Tibial nerve (tissue), 4 donors: Measurements from ENCODE around the gene PI4K2B. TPM values are rescaled to one million over a fixed set of nuclear protein-coding genes. Genes with fewer than 3 reads are reported as not detected.

ENCODE experiments used
- DNase-seq, 2 donors: peaks; one replicate each; pipeline ENCODE4 v3.0.0-alpha.2; 2019; ENCODE audit warnings: low spot score in 2 of 2
- H3K27ac ChIP-seq, 4 donors: fragments of 200-600 bp; sonication (generic) in 3 of 4; one replicate each; pipeline ENCODE4 v1.5.1; 2017 to 2019; ENCODE audit warnings: mild to moderate bottlenecking in 1 of 4
- H3K27me3 ChIP-seq, 2 donors: fragments of 200-600 bp; sonication (generic) in 1 of 2; one replicate each; pipeline versions ENCODE4 v1.5.1 to v1.6.0; 2017 to 2019
- H3K36me3 ChIP-seq, 3 donors: fragments of 200-600 bp; sonication (generic); one replicate each; pipeline ENCODE4 v1.5.1; 2018 to 2019
- H3K4me1 ChIP-seq, 4 donors: fragments of 200-600 bp; sonication (generic) in 3 of 4; one replicate each; pipeline ENCODE4 v1.5.1; 2017 to 2019
- H3K4me3 ChIP-seq, 4 donors: fragments of 200-600 bp; sonication (generic) in 3 of 4; one replicate each; pipeline ENCODE4 v1.5.1; 2017 to 2019; ENCODE audit warnings: mild to moderate bottlenecking in 1 of 4, moderate library complexity in 1 of 4
- H3K9me3 ChIP-seq, 4 donors: fragments of 200-600 bp; sonication (generic) in 3 of 4; one replicate each; pipeline ENCODE4 v1.5.1; 2017 to 2019
- EP300 ChIP-seq, 2 donors: sonication (generic); formaldehyde crosslinking; IDR thresholded peaks; one replicate each; pipeline ENCODE4 v1.6.1; 2017; ENCODE audit warnings: antibody characterized with exemption in 2 of 2, mild to moderate bottlenecking in 1 of 2
- POLR2A ChIP-seq, 2 donors: fragments of 450-650 bp; IDR thresholded peaks; one replicate each; pipeline ENCODE4 v1.6.1; 2017; ENCODE audit warnings: antibody characterized with exemption in 2 of 2, mild to moderate bottlenecking in 2 of 2, moderate library complexity in 2 of 2
- WGBS, 2 donors: methylation state at CpG; one replicate each; pipeline ENCODE4 v1.1.5; 2018; 5-methylcytosine and 5-hydroxymethylcytosine counted together
- total RNA-seq, 4 donors: library from RNA; depleted of rRNA; stranded (reverse); fragments of >200 nt; gene quantifications; one replicate each; pipeline ENCODE4 v1.1.0, GENCODE V29; 2016
- TF ChIP-seq, protein P1 (sequence below), 5 experiments: fragments of 200-600 bp in 3 of 5; fragments of 450-650 bp in 2 of 5; sonication (generic) in 3 of 5; IDR thresholded peaks; one replicate each; pipeline ENCODE4 v1.5.1; 2016 to 2019; ENCODE audit warnings: antibody characterized with exemption in 5 of 5, mild to moderate bottlenecking in 3 of 5, moderate library complexity in 2 of 5

PI4K2B gene
- 10 to 100 TPM; 11.1 to 22.8 (median 14.6) TPM for total RNA-seq

DNA sequence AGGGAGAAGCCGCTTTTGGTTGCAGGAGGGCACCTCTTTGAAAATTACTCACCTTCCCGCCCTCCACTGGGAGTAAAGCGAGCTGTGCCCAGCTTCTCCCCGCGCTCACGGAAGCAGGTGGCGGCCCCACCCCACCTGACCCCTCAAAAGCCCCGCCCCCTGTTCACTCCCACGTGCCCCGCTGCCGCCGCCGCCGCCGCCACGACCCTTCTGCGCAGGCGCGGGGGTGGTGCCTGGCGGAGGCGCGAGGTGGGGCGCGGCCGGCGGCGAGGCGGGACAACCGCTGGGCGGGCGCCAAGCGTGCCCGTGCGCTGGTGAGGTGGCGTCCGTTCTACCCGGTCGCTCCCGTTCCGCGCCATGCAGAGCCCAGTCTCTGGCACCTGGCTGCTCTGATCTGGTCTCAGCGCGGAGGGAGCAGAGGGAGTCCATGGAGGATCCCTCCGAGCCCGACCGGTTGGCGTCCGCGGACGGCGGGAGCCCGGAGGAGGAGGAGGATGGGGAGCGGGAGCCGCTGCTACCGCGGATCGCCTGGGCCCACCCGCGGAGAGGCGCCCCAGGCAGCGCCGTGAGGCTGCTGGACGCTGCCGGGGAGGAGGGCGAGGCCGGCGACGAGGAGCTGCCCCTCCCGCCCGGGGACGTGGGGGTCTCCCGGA lies at the start of gene PI4K2B:
Gene PI4K2B, plus strand, starts transcription at position 297 of the 653 bp plus-strand sequence. Its CDS starts 131 bp downstream, at position 428.
- 1 to 4% methylated on average over 8 to 25 of the region's 72 CpGs for WGBS, 2 donors
- TF ChIP-seq, protein P1, sequence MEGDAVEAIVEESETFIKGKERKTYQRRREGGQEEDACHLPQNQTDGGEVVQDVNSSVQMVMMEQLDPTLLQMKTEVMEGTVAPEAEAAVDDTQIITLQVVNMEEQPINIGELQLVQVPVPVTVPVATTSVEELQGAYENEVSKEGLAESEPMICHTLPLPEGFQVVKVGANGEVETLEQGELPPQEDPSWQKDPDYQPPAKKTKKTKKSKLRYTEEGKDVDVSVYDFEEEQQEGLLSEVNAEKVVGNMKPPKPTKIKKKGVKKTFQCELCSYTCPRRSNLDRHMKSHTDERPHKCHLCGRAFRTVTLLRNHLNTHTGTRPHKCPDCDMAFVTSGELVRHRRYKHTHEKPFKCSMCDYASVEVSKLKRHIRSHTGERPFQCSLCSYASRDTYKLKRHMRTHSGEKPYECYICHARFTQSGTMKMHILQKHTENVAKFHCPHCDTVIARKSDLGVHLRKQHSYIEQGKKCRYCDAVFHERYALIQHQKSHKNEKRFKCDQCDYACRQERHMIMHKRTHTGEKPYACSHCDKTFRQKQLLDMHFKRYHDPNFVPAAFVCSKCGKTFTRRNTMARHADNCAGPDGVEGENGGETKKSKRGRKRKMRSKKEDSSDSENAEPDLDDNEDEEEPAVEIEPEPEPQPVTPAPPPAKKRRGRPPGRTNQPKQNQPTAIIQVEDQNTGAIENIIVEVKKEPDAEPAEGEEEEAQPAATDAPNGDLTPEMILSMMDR (IDR thresholded peaks at IDR 0.05) = peak in 2 of 5 experiments; percentile 18 to 45
- TF ChIP-seq POLR2A (IDR thresholded peaks at IDR 0.05) (peak; percentile 72 to 79), EP300 (IDR thresholded peaks at IDR 0.05) (peak in 1 of 2 donors; percentile 80)

DNA sequence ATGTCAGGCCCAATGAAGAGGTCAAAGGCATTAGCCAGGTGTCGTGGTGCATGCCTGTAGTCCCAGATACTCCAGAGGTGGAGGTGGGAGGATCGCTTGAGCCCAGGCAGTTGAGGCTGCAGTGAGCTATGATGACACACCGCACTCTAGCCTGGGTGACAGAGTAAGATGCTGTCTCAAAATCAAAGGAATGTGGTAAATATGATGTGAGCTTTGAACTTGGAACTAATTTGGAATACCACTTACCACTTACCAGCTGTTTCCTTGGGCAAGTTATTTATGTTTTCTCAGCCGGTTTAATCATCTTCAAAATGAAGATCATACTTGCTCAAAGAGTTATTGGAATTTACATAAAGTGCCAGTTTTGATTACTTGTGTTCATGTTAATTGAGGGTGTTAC lies 49.8 kb upstream of the PI4K2B start:
- Histone ChIP-seq H3K4me1 (no peaks in the 10 kb centered on the region), H3K9me3 (no peaks in the 10 kb centered on the region), H3K36me3 (no peaks in the 10 kb centered on the region), H3K4me3 (no peak overlapping the region), H3K27ac (no peak overlapping the region), H3K27me3 (no peaks in the 10 kb centered on the region)
- DNase-seq = no peak
- 86 to 92% methylated on average over 4 of the region's 4 CpGs for WGBS, 2 donors
- no peak for TF ChIP-seq EP300 (IDR thresholded peaks at IDR 0.05)

More for the DNA sequence above, at the start of gene PI4K2B:
- peaks cover 0 to 16% (median 6%) of the 10 kb centered on the region in 4 donors for H3K4me1 ChIP-seq
- peaks cover 0 to 39% (median 7%) of the 10 kb centered on the region in 4 donors for H3K9me3 ChIP-seq
- H3K27ac ChIP-seq = peak within 1 kb of the TSS; percentile 75 to 99 (median 97)
- no peaks in the 10 kb centered on the region for H3K27me3 ChIP-seq
- H3K36me3 ChIP-seq = no peaks in the 10 kb centered on the region
- peak within 1 kb of the TSS; percentile 87 to 99 (median 96) for H3K4me3 ChIP-seq
- peak; percentile 72 to 76 for DNase-seq

DNA sequence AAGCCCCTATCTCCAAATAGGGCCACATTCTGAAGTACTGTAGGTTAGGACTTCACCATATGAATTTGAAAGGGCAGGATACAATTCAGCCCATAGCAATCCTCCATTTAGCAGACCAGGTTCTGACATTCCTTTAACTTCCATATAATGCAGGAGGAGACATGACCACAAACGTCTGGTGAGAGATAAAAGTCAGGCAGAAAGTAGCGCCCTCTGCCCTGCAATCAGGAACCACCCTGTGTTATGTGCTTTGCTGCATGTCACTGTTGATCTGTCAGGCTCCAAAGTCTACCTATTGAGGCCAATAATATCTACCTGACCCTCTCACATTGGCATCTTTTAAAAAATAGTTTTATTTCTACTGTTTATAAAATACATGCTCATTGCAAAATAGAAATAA lies 43.4 kb upstream of the PI4K2B start:
- 55 to 60% methylated on average over 2 of the region's 2 CpGs for WGBS, 2 donors
- no peaks in the 10 kb centered on the region for H3K27me3 ChIP-seq
- no peak for DNase-seq

DNA sequence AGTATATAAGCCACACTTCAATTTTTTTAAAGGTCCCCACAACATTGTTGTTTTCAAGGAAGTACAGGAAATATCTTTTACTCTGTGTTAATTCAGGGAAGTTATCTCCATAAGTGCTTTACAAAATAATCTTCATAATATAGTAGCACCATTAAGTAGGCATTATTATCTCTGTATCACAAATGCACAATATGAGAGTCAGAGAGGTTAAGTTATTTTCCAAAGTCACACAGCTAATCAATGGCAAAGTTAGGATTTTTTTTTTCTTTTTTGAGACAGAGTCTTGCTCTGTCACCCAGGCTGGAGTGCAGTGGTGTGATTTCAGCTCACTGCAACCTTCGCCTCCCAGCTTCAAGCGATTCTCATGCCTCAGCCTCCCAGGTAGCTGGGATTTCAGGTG lies 35.1 kb upstream of the PI4K2B start:
- Histone ChIP-seq H3K27ac (no peak overlapping the region), H3K27me3 (no peaks in the 10 kb centered on the region), H3K4me3 (no peak overlapping the region), H3K36me3 (peaks cover 0 to 28% (median 0%) of the 10 kb centered on the region in 3 donors), H3K4me1 (no peaks in the 10 kb centered on the region), H3K9me3 (no peaks in the 10 kb centered on the region)
- no peak for DNase-seq
- WGBS, 2 donors = 96 to 100% methylated on average over 2 of the region's 2 CpGs
- TF ChIP-seq POLR2A (IDR thresholded peaks at IDR 0.05) (no peak), EP300 (IDR thresholded peaks at IDR 0.05) (no peak)
- TF ChIP-seq, protein P1 (IDR thresholded peaks at IDR 0.05) = no peak

More for the DNA sequence above, 43.4 kb upstream of the PI4K2B start:
- TF ChIP-seq, protein P1 (IDR thresholded peaks at IDR 0.05) = no peak
- Histone ChIP-seq H3K36me3 (no peaks in the 10 kb centered on the region), H3K4me3 (no peak overlapping the region), H3K4me1 (no peaks in the 10 kb centered on the region), H3K27ac (no peak overlapping the region), H3K9me3 (no peaks in the 10 kb centered on the region)

DNA sequence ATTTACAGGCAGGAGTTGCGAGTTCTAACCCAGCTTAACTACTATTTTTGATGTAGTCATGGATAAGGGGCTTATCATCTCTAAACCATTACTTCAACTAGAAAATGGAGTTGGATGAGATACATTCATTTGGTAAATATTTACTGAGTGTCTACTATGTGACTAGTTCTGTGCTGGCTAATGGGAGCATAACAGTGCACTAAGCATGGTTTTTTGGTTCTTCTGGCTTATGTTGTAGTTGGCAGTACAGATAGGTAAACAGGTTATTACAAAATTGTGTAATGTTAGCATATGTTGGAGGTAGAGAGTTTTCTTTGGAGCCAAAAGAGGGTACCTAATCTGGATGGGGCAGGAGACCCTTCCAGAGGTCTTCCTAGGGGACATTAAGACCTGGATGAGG lies 25.8 kb upstream of the PI4K2B start:
- TF ChIP-seq, protein P1 (IDR thresholded peaks at IDR 0.05) = no peak
- TF ChIP-seq EP300 (IDR thresholded peaks at IDR 0.05) (no peak), POLR2A (IDR thresholded peaks at IDR 0.05) (no peak)
- H3K4me3 ChIP-seq = no peak overlapping the region
- H3K36me3 ChIP-seq = no peaks in the 10 kb centered on the region
- no peaks in the 10 kb centered on the region for H3K27me3 ChIP-seq
- H3K4me1 ChIP-seq = no peaks in the 10 kb centered on the region
- peaks cover 0 to 20% (median 8%) of the 10 kb centered on the region in 4 donors for H3K9me3 ChIP-seq
- no peak overlapping the region for H3K27ac ChIP-seq
- DNase-seq = no peak
- WGBS, 2 donors = 88 to 100% methylated on average over 1 of the region's 1 CpG
